Psoas muscle (tissue), 8 donors: ENCODE measurements around the gene KRTAP9-4. TPM values are rescaled to one million over a fixed set of nuclear protein-coding genes. Genes with fewer than 3 reads are reported as not detected.

ENCODE experiments used
- ATAC-seq, 4 donors: fragments of 200-7000 bp; cut with Tn5 transposase; one replicate each; pipeline ENCODE4 v1.9.1; 2020; ENCODE audit warnings: moderate library complexity in 3 of 4, mild to moderate bottlenecking in 2 of 4
- DNase-seq, 2 donors: peaks; one replicate each; pipeline ENCODE4 v3.0.0-alpha.2; 2020
- H3K27ac ChIP-seq: fragments of 200-600 bp; one replicate; pipeline ENCODE4 v1.8.0; 2022
- H3K27me3 ChIP-seq, 3 donors: fragments of 200-600 bp in 1 of 3; one replicate each; pipeline versions ENCODE4 v1.6.1 to v1.8.0; 2013 to 2022; ENCODE audit warnings: low read length in 2 of 3, mild to moderate bottlenecking in 2 of 3, moderate library complexity in 1 of 3; ENCODE audit not compliant: insufficient read depth in 3 of 3
- H3K36me3 ChIP-seq, 2 donors: fragments of 200-600 bp in 1 of 2; one replicate each; pipeline versions ENCODE4 v1.6.1 to v1.8.0; 2013 to 2022; ENCODE audit warnings: low read depth in 1 of 2, mild to moderate bottlenecking in 1 of 2, moderate library complexity in 1 of 2; ENCODE audit not compliant: insufficient read depth in 1 of 2
- H3K4me1 ChIP-seq: fragments of 200-600 bp; one replicate; pipeline ENCODE4 v1.8.0; 2022
- H3K4me3 ChIP-seq: fragments of 200-600 bp; one replicate; pipeline ENCODE4 v1.8.0; 2022; ENCODE audit warnings: mild to moderate bottlenecking
- H3K9me3 ChIP-seq: fragments of 200-600 bp; one replicate; pipeline ENCODE4 v1.8.0; 2022
- WGBS, 3 donors: extraction: QIAGEN DNeasy Blood & Tissue Kit; methylation state at CpG; one replicate each; pipeline versions ENCODE4 v1.1.6 to v1.1.7; 2013; 5-methylcytosine and 5-hydroxymethylcytosine counted together
- intact Hi-C, 2 donors: fragments of 100-400 bp; cut with DNase I; formaldehyde crosslinking; loops; one replicate each; pipeline versions ENCODE4 v1.11.0 to v1.14.2; 2022
- polyA plus RNA-seq, 3 donors: library from polyadenylated mRNA; stranded (reverse); fragments of 200-250 nt; gene quantifications; one replicate each; pipeline ENCODE4 v1.2.3, GENCODE V29; 2013
- total RNA-seq, 4 donors: library from RNA; stranded (reverse); fragmentation: NEBNext Ultra II Directional in 2 of 4; extraction: Animal tissue kit (Norgen Biotek cat#: 25700) in 2 of 4; gene quantifications; one replicate each; pipeline versions ENCODE4 v1.2.1 to v1.2.4, GENCODE V29; 2021 to 2023
- TF ChIP-seq, protein P1 (sequence below): fragments of 200-600 bp; IDR thresholded peaks from one replicate; pipeline ENCODE4 v1.8.0; 2022; ENCODE audit warnings: antibody characterized with exemption
- donor health status: healthy with polysubstance abuse.
- donor health status: DM: no; HTN: no; CAD: no; lungs with moderate emphysema.
- donor health status: Bipolar disorder and iron deficiency.
- donor health status: healthy.
- donor health status: DM: yes; HTN: yes; CAD: no.
- donor health status: DM: no; HTN: no; CAD: no.
- donor health status: DM: no; HTN: no; CAD: no.
- donor health status: DM: yes; HTN: yes; CAD: no.

Gene KRTAP9-4
- total and polyA plus RNA-seq, 7 donors: not detected

DNA sequence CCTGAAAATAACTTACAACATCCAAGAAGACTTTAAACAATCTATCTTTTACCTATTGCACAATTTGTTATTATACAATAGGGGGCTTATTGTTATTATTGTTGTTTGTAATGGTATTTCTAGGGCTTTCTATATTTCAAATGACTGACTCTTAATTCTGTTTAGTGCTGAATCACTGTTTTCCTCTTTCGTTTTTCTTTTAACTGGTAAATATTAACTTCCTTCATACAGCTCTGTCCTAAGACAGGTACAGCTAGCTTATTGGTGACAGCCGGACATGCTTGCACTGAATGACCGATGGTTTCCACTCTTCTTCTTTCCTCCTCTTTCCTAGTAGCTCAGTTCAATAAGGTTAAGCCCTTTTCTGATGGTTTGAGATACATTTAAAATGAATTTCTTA, 37.6 kb downstream of the KRTAP9-4 start:
- no peaks in the 10 kb centered on the region for H3K9me3 ChIP-seq
- intact Hi-C loops: no loop called here
- no peak overlapping the region for H3K27ac ChIP-seq
- TF ChIP-seq, protein P1, sequence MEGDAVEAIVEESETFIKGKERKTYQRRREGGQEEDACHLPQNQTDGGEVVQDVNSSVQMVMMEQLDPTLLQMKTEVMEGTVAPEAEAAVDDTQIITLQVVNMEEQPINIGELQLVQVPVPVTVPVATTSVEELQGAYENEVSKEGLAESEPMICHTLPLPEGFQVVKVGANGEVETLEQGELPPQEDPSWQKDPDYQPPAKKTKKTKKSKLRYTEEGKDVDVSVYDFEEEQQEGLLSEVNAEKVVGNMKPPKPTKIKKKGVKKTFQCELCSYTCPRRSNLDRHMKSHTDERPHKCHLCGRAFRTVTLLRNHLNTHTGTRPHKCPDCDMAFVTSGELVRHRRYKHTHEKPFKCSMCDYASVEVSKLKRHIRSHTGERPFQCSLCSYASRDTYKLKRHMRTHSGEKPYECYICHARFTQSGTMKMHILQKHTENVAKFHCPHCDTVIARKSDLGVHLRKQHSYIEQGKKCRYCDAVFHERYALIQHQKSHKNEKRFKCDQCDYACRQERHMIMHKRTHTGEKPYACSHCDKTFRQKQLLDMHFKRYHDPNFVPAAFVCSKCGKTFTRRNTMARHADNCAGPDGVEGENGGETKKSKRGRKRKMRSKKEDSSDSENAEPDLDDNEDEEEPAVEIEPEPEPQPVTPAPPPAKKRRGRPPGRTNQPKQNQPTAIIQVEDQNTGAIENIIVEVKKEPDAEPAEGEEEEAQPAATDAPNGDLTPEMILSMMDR: no peak
- no peak for DNase-seq
- H3K36me3 ChIP-seq: no peaks in the 10 kb centered on the region
- ATAC-seq: no peak
- WGBS, 3 donors: 83 to 88% (median 83%) methylated on average over 3 of the region's 3 CpGs
- H3K4me1 ChIP-seq: no peaks in the 10 kb centered on the region
- no peak overlapping the region for H3K4me3 ChIP-seq
- H3K27me3 ChIP-seq: peaks cover 0 to 16% (median 2%) of the 10 kb centered on the region in 3 donors

DNA sequence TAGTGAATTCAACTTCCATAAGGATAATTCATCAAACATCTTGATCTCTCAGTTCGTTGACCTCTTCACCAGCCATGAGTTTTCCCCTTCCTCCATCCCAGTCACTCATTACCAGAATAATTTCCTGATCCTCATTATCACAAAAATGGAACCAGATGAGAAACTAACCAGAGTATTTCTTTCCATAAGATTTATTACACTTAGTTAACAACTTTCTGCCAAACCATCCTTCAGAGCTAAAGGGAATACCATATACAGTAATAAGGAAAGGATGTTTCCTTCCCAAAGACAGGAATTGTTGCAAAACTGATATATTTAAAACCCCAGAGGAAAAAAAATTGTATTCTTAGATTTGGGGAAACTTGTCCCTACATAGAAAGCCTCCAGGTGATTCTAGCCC, 44.5 kb downstream of the KRTAP9-4 start:
- Histone ChIP-seq H3K36me3 (no peaks in the 10 kb centered on the region), H3K27ac (no peak overlapping the region), H3K9me3 (no peaks in the 10 kb centered on the region), H3K4me3 (no peak overlapping the region), H3K4me1 (no peaks in the 10 kb centered on the region), H3K27me3 (peaks cover 0 to 8% (median 2%) of the 10 kb centered on the region in 3 donors)
- intact Hi-C loops: no loop called here
- 56 to 79% (median 61%) methylated on average over 1 of the region's 1 CpG for WGBS, 3 donors
- ATAC-seq (no peak), DNase-seq (no peak)
- TF ChIP-seq, protein P1: no peak

DNA sequence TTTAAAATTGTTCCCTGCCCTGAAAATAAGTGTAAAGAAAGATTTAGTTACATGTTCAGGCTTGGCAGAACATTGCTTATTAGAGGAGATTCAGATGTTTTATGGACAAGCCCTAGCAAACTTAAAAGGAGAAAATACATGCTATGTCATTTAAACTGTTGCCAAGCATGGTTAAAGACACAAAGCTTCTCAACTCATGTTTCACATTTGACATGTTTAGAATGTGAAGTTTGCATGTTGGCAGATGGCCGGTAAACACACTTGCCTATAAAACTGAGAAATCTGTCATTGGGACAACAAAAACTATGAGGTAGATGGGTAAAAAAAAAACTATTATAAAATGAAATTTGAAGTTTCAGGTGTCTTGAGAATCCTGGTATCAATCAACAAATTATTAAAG, 47.4 kb downstream of the KRTAP9-4 start:
- H3K4me1 ChIP-seq: no peaks in the 10 kb centered on the region
- ATAC-seq: no peak
- DNase-seq: no peak
- intact Hi-C loops: no loop called here
- WGBS, 3 donors: 29 to 55% (median 41%) methylated on average over 1 of the region's 1 CpG
- TF ChIP-seq, protein P1: no peak
- no peaks in the 10 kb centered on the region for H3K36me3 ChIP-seq
- no peaks in the 10 kb centered on the region for H3K9me3 ChIP-seq
- peaks cover 2 to 9% (median 2%) of the 10 kb centered on the region in 3 donors for H3K27me3 ChIP-seq
- no peak overlapping the region for H3K27ac ChIP-seq
- H3K4me3 ChIP-seq: no peak overlapping the region

DNA sequence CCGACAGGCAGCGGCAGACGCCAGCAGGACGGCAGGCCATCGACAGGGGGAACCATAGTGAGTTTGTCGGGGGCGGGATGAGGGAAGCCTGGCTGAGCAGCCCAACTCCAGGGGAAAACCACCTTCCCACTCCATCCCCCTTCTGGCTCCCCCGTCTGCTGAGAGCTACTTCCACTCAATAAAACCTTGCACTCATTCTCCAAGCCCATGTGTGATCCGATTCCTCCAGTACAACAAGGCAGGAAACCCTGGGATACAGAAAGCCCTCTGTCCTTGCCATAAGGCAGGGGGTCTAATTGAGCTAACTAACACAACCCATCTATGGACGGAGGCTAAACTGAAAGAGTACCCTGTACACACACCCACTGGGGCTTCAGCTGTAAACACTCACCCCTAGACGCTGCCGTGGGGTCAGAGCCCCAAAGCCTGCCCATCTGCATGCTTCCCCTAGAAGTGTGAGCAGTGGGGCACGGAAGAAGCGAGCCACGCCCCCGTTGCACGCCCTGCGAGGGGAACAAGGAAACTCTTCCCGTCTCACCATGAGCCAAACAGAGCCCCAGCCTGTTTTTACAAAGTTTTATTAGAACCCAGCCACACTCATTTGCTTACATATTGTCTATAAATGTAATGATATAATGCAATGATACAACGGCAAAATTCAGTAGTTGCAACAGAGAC, 49.1 kb downstream of the KRTAP9-4 start:
- Histone ChIP-seq H3K36me3 (no peaks in the 10 kb centered on the region), H3K27me3 (peaks cover 0 to 7% (median 4%) of the 10 kb centered on the region in 3 donors), H3K4me3 (no peak overlapping the region), H3K4me1 (no peaks in the 10 kb centered on the region), H3K9me3 (no peaks in the 10 kb centered on the region), H3K27ac (no peak overlapping the region)
- DNase-seq (no peak), ATAC-seq (no peak)
- WGBS, 3 donors: 84 to 87% (median 85%) methylated on average over 20 of the region's 20 CpGs
- TF ChIP-seq, protein P1: no peak
- intact Hi-C loops: no loop called here

Other genes with a start within 250 kb of the KRTAP9-4 start
Only the 30 nearest of the 41 such genes appear.
- gene KRTAP2-3, start 189.6 kb upstream of the KRTAP9-4 start, total RNA-seq: not detected
- gene KRTAP2-3, start 189.6 kb upstream of the KRTAP9-4 start, polyA plus RNA-seq: not detected
- not detected for gene KRTAP2-4, start 183.8 kb upstream of the KRTAP9-4 start, total RNA-seq
- not detected for gene KRTAP2-4, start 183.8 kb upstream of the KRTAP9-4 start, polyA plus RNA-seq
- not detected for gene KRTAP4-7, start 165.5 kb upstream of the KRTAP9-4 start, total RNA-seq
- gene KRTAP4-7, start 165.5 kb upstream of the KRTAP9-4 start, polyA plus RNA-seq: not detected
- gene KRTAP4-8, start 151.5 kb upstream of the KRTAP9-4 start, total RNA-seq: not detected
- not detected for gene KRTAP4-8, start 151.5 kb upstream of the KRTAP9-4 start, polyA plus RNA-seq
- not detected for gene KRTAP4-16, start 147.5 kb upstream of the KRTAP9-4 start, total RNA-seq
- gene KRTAP4-16, start 147.5 kb upstream of the KRTAP9-4 start, polyA plus RNA-seq: not detected
- not detected for gene KRTAP4-9, start 144.3 kb upstream of the KRTAP9-4 start, total RNA-seq
- gene KRTAP4-9, start 144.3 kb upstream of the KRTAP9-4 start, polyA plus RNA-seq: not detected
- gene KRTAP4-11, start 131.3 kb upstream of the KRTAP9-4 start, total RNA-seq: not detected
- not detected for gene KRTAP4-11, start 131.3 kb upstream of the KRTAP9-4 start, polyA plus RNA-seq
- not detected for gene KRTAP4-12, start 125.5 kb upstream of the KRTAP9-4 start, total RNA-seq
- gene KRTAP4-12, start 125.5 kb upstream of the KRTAP9-4 start, polyA plus RNA-seq: not detected
- gene KRTAP4-6, start 109.1 kb upstream of the KRTAP9-4 start, total RNA-seq: not detected
- gene KRTAP4-6, start 109.1 kb upstream of the KRTAP9-4 start, polyA plus RNA-seq: not detected
- gene KRTAP4-5, start 99.9 kb upstream of the KRTAP9-4 start, total RNA-seq: not detected
- not detected for gene KRTAP4-5, start 99.9 kb upstream of the KRTAP9-4 start, polyA plus RNA-seq
- not detected for gene KRTAP4-4, start 88.9 kb upstream of the KRTAP9-4 start, total RNA-seq
- gene KRTAP4-4, start 88.9 kb upstream of the KRTAP9-4 start, polyA plus RNA-seq: not detected
- not detected for gene KRTAP4-3, start 81.5 kb upstream of the KRTAP9-4 start, total RNA-seq
- gene KRTAP4-3, start 81.5 kb upstream of the KRTAP9-4 start, polyA plus RNA-seq: not detected
- not detected for gene KRTAP4-2, start 71.5 kb upstream of the KRTAP9-4 start, total RNA-seq
- gene KRTAP4-2, start 71.5 kb upstream of the KRTAP9-4 start, polyA plus RNA-seq: not detected
- not detected for gene KRTAP4-1, start 64.8 kb upstream of the KRTAP9-4 start, total RNA-seq
- gene KRTAP4-1, start 64.8 kb upstream of the KRTAP9-4 start, polyA plus RNA-seq: not detected
- gene KRTAP9-1, start 59.8 kb upstream of the KRTAP9-4 start, total RNA-seq: not detected
- gene KRTAP9-1, start 59.8 kb upstream of the KRTAP9-4 start, polyA plus RNA-seq: not detected
- not detected for gene KRTAP9-2, start 23.0 kb upstream of the KRTAP9-4 start, total RNA-seq
- gene KRTAP9-2, start 23.0 kb upstream of the KRTAP9-4 start, polyA plus RNA-seq: not detected
- gene KRTAP9-3, start 17.2 kb upstream of the KRTAP9-4 start, total RNA-seq: not detected
- not detected for gene KRTAP9-3, start 17.2 kb upstream of the KRTAP9-4 start, polyA plus RNA-seq
- gene KRTAP9-8, start 11.7 kb upstream of the KRTAP9-4 start, total RNA-seq: not detected
- not detected for gene KRTAP9-8, start 11.7 kb upstream of the KRTAP9-4 start, polyA plus RNA-seq
- gene KRTAP9-9, start 5.7 kb downstream of the KRTAP9-4 start, total RNA-seq: not detected
- gene KRTAP9-9, start 5.7 kb downstream of the KRTAP9-4 start, polyA plus RNA-seq: not detected
- not detected for gene KRTAP9-6, start 15.7 kb downstream of the KRTAP9-4 start, total RNA-seq
- not detected for gene KRTAP9-6, start 15.7 kb downstream of the KRTAP9-4 start, polyA plus RNA-seq
- gene KRTAP9-7, start 26.0 kb downstream of the KRTAP9-4 start, total RNA-seq: not detected
- gene KRTAP9-7, start 26.0 kb downstream of the KRTAP9-4 start, polyA plus RNA-seq: not detected
- not detected for gene KRTAP29-1, start 53.2 kb downstream of the KRTAP9-4 start, total RNA-seq
- not detected for gene KRTAP29-1, start 53.2 kb downstream of the KRTAP9-4 start, polyA plus RNA-seq
- not detected for gene KRTAP16-1, start 59.6 kb downstream of the KRTAP9-4 start, total RNA-seq
- not detected for gene KRTAP16-1, start 59.6 kb downstream of the KRTAP9-4 start, polyA plus RNA-seq
- not detected for gene KRTAP17-1, start 66.0 kb downstream of the KRTAP9-4 start, total RNA-seq
- gene KRTAP17-1, start 66.0 kb downstream of the KRTAP9-4 start, polyA plus RNA-seq: not detected
- gene KRT33A, start 101.1 kb downstream of the KRTAP9-4 start, total RNA-seq: not detected
- gene KRT33A, start 101.1 kb downstream of the KRTAP9-4 start, polyA plus RNA-seq: not detected
- gene KRT33B, start 120.1 kb downstream of the KRTAP9-4 start, total RNA-seq: not detected
- not detected for gene KRT33B, start 120.1 kb downstream of the KRTAP9-4 start, polyA plus RNA-seq
- not detected for gene KRT34, start 132.6 kb downstream of the KRTAP9-4 start, total RNA-seq
- not detected for gene KRT34, start 132.6 kb downstream of the KRTAP9-4 start, polyA plus RNA-seq
- gene KRT31, start 147.9 kb downstream of the KRTAP9-4 start, total RNA-seq: 1 to 10 TPM in 2 of 4 donors, under 1 TPM in 2; 0.38 to 4.6 (median 2.7) TPM
- 1 to 10 TPM in 1 of 3 donors, under 1 TPM in 2; 0.18 to 2.8 (median 0.23) TPM for gene KRT31, start 147.9 kb downstream of the KRTAP9-4 start, polyA plus RNA-seq
- gene KRT37, start 174.9 kb downstream of the KRTAP9-4 start, total RNA-seq: not detected
- not detected for gene KRT37, start 174.9 kb downstream of the KRTAP9-4 start, polyA plus RNA-seq
- gene KRT38, start 191.3 kb downstream of the KRTAP9-4 start, total RNA-seq: not detected
- gene KRT38, start 191.3 kb downstream of the KRTAP9-4 start, polyA plus RNA-seq: under 1 TPM in 1 of 3 donors, not detected in 2; 0.03 TPM